D341Med (cell line): Measurements from ENCODE around the gene SAMMSON.

ENCODE experiments used
- DNase-seq: peaks from one replicate; pipeline ENCODE4 v3.0.0; 2012; ENCODE audit warnings: low spot score

Gene SAMMSON

GRCh38 chr3:70090322-70090913 lies 90.9 kb downstream of the SAMMSON start:
- peak; percentile 48 for DNase-seq

- DNase-seq, result no peak
These were observed 94.7 kb downstream of the SAMMSON start for GRCh38 chr3:70094197-70094596.

GRCh38 chr3:70095260-70095659 lies 95.7 kb downstream of the SAMMSON start:
- DNase-seq, result no peak

- DNase-seq, result no peak
These were observed 97.0 kb downstream of the SAMMSON start for GRCh38 chr3:70096376-70097066.

- no peak for DNase-seq
These were observed 97.6 kb downstream of the SAMMSON start for GRCh38 chr3:70097084-70097483.

GRCh38 chr3:70108072-70108471 lies 108.5 kb downstream of the SAMMSON start:
- DNase-seq, result peak; percentile 42

- DNase-seq, result no peak
These were observed 109.0 kb downstream of the SAMMSON start for GRCh38 chr3:70108546-70108945.

- no peak for DNase-seq
These were observed 110.5 kb downstream of the SAMMSON start for GRCh38 chr3:70110066-70110465.

GRCh38 chr3:70111411-70111810 lies 111.9 kb downstream of the SAMMSON start:
- no peak for DNase-seq

- DNase-seq, result no peak
These were observed 113.2 kb downstream of the SAMMSON start for GRCh38 chr3:70112751-70113150.

GRCh38 chr3:70114431-70114830 lies 114.9 kb downstream of the SAMMSON start:
- DNase-seq, result no peak

GRCh38 chr3:70119879-70120278 lies 120.3 kb downstream of the SAMMSON start:
- DNase-seq, result no peak
